ENCODE measurements around the gene ZNF718.
A peak's percentile ranks its signal among the peaks of the same experiment; 100 is the strongest.
"Not testable (repeated sequence)": the region's sequence is repeated elsewhere in the genome, so short reads cannot be mapped to it uniquely, and the experiment has no call there.

The ZNF718 gene

GRCh38 chr4:169640-170039, 45.3 kb downstream of the ZNF718 start:
- H4K8ac ChIP-seq (ENCODE audit: low read depth, low read length); H3K23ac ChIP-seq (ENCODE audit: low read length); H4K5ac ChIP-seq (ENCODE audit: low read length); H3K27ac ChIP-seq (ENCODE audit: low read depth, low read length); H2BK15ac ChIP-seq (replicated peaks; ENCODE audit: low read depth); H3K4me3 ChIP-seq (ENCODE audit: low read length); H3K79me1 ChIP-seq (ENCODE audit: low read length); H3K56ac ChIP-seq (ENCODE audit: low read length); H2BK120ac ChIP-seq (ENCODE audit: low read depth, low read length); H2BK5ac ChIP-seq (ENCODE audit: low read length); H3K79me2 ChIP-seq (ENCODE audit: control insufficient read depth, insufficient read depth, low read length); H3K18ac ChIP-seq (ENCODE audit: low read length); H3K4ac ChIP-seq (ENCODE audit: low read depth, low read length); H3K36me3 ChIP-seq (ENCODE audit: control insufficient read depth, insufficient read depth, low read length); H3K4me2 ChIP-seq (ENCODE audit: low read length); H2AK5ac ChIP-seq (ENCODE audit: low read length); DNase-seq; H3K27me3 ChIP-seq (ENCODE audit: insufficient read depth, low read length, poor library complexity); H3K9ac ChIP-seq (ENCODE audit: low read length); H3K4me1 ChIP-seq (ENCODE audit: control insufficient read depth, low read depth, low read length): not testable (repeated sequence)
- no CpG with 5 or more reads among the region's 3 CpGs for WGBS (ENCODE audit: extremely low coverage, insufficient coverage, low lambda C conversion rate)

GRCh38 chr4:171318-171717, 47.0 kb downstream of the ZNF718 start:
- not testable (repeated sequence) for H3K4me1 ChIP-seq (ENCODE audit: control insufficient read depth, low read depth, low read length); H3K4me3 ChIP-seq (ENCODE audit: low read length); H3K56ac ChIP-seq (ENCODE audit: low read length); H3K27ac ChIP-seq (ENCODE audit: low read depth, low read length); H2AK5ac ChIP-seq (ENCODE audit: low read length); H4K5ac ChIP-seq (ENCODE audit: low read length); H3K9ac ChIP-seq (ENCODE audit: low read length); H2BK15ac ChIP-seq (replicated peaks; ENCODE audit: low read depth); H3K79me2 ChIP-seq (ENCODE audit: control insufficient read depth, insufficient read depth, low read length); H2BK120ac ChIP-seq (ENCODE audit: low read depth, low read length); H3K36me3 ChIP-seq (ENCODE audit: control insufficient read depth, insufficient read depth, low read length); H3K79me1 ChIP-seq (ENCODE audit: low read length); H3K27me3 ChIP-seq (ENCODE audit: insufficient read depth, low read length, poor library complexity); H2BK5ac ChIP-seq (ENCODE audit: low read length); H3K4me2 ChIP-seq (ENCODE audit: low read length); DNase-seq; H3K18ac ChIP-seq (ENCODE audit: low read length); H4K8ac ChIP-seq (ENCODE audit: low read depth, low read length); H3K4ac ChIP-seq (ENCODE audit: low read depth, low read length); H3K23ac ChIP-seq (ENCODE audit: low read length)
- WGBS (ENCODE audit: extremely low coverage, insufficient coverage, low lambda C conversion rate), result no CpG with 5 or more reads among the region's 10 CpGs

GRCh38 chr4:173666-174314, 49.5 kb downstream of the ZNF718 start:
- Histone ChIP-seq H3K23ac (ENCODE audit: low read length) (no peak overlapping the region), H4K5ac (ENCODE audit: low read length) (no peak overlapping the region), H3K27me3 (ENCODE audit: insufficient read depth, low read length, poor library complexity) (no peaks in the 10 kb centered on the region), H2BK120ac (ENCODE audit: low read depth, low read length) (no peak overlapping the region), H2BK15ac (replicated peaks; ENCODE audit: low read depth) (no peak overlapping the region), H4K8ac (ENCODE audit: low read depth, low read length) (no peak overlapping the region), H2AK5ac (ENCODE audit: low read length) (no peak overlapping the region), H3K56ac (ENCODE audit: low read length) (no peak overlapping the region), H3K79me1 (ENCODE audit: low read length) (no peaks in the 10 kb centered on the region), H3K79me2 (ENCODE audit: control insufficient read depth, insufficient read depth, low read length) (no peaks in the 10 kb centered on the region), H2BK5ac (ENCODE audit: low read length) (no peak overlapping the region), H3K9ac (ENCODE audit: low read length) (no peak overlapping the region), H3K4me1 (ENCODE audit: control insufficient read depth, low read depth, low read length) (no peaks in the 10 kb centered on the region), H3K4me3 (ENCODE audit: low read length) (no peak overlapping the region), H3K4ac (ENCODE audit: low read depth, low read length) (no peak overlapping the region), H3K36me3 (ENCODE audit: control insufficient read depth, insufficient read depth, low read length) (no peaks in the 10 kb centered on the region), H3K18ac (ENCODE audit: low read length) (no peak overlapping the region), H3K27ac (ENCODE audit: low read depth, low read length) (no peak overlapping the region), H3K4me2 (ENCODE audit: low read length) (no peak overlapping the region)
- no CpG with 5 or more reads among the region's 7 CpGs for WGBS (ENCODE audit: extremely low coverage, insufficient coverage, low lambda C conversion rate)
- DNase-seq, result peak; percentile 31

- H3K79me1 ChIP-seq (ENCODE audit: low read length), result no peaks in the 10 kb centered on the region
- H3K4ac ChIP-seq (ENCODE audit: low read depth, low read length), result no peak overlapping the region
- H4K8ac ChIP-seq (ENCODE audit: low read depth, low read length), result no peak overlapping the region
- DNase-seq, result no peak
- no peak overlapping the region for H3K27ac ChIP-seq (ENCODE audit: low read depth, low read length)
- H3K4me3 ChIP-seq (ENCODE audit: low read length), result no peak overlapping the region
- no peak overlapping the region for H2AK5ac ChIP-seq (ENCODE audit: low read length)
- H3K18ac ChIP-seq (ENCODE audit: low read length), result no peak overlapping the region
- no peak overlapping the region for H3K4me2 ChIP-seq (ENCODE audit: low read length)
- H3K23ac ChIP-seq (ENCODE audit: low read length), result no peak overlapping the region
- no peaks in the 10 kb centered on the region for H3K27me3 ChIP-seq (ENCODE audit: insufficient read depth, low read length, poor library complexity)
- no peak overlapping the region for H3K56ac ChIP-seq (ENCODE audit: low read length)
- H4K5ac ChIP-seq (ENCODE audit: low read length), result no peak overlapping the region
- no peak overlapping the region for H2BK5ac ChIP-seq (ENCODE audit: low read length)
- H2BK120ac ChIP-seq (ENCODE audit: low read depth, low read length), result no peak overlapping the region
- no peaks in the 10 kb centered on the region for H3K4me1 ChIP-seq (ENCODE audit: control insufficient read depth, low read depth, low read length)
- H3K36me3 ChIP-seq (ENCODE audit: control insufficient read depth, insufficient read depth, low read length), result no peaks in the 10 kb centered on the region
- H3K9ac ChIP-seq (ENCODE audit: low read length), result no peak overlapping the region
- H2BK15ac ChIP-seq (replicated peaks; ENCODE audit: low read depth), result no peak overlapping the region
- no peaks in the 10 kb centered on the region for H3K79me2 ChIP-seq (ENCODE audit: control insufficient read depth, insufficient read depth, low read length)
Measured at GRCh38 chr4:175986-176385, 51.7 kb downstream of the ZNF718 start.

GRCh38 chr4:176995-177394, 52.7 kb downstream of the ZNF718 start:
- Histone ChIP-seq H3K27me3 (ENCODE audit: insufficient read depth, low read length, poor library complexity) (no peaks in the 10 kb centered on the region), H3K36me3 (ENCODE audit: control insufficient read depth, insufficient read depth, low read length) (no peaks in the 10 kb centered on the region), H3K18ac (ENCODE audit: low read length) (no peak overlapping the region), H3K79me1 (ENCODE audit: low read length) (no peaks in the 10 kb centered on the region), H2BK120ac (ENCODE audit: low read depth, low read length) (no peak overlapping the region), H3K23ac (ENCODE audit: low read length) (no peak overlapping the region), H2AK5ac (ENCODE audit: low read length) (no peak overlapping the region), H4K8ac (ENCODE audit: low read depth, low read length) (no peak overlapping the region), H3K56ac (ENCODE audit: low read length) (no peak overlapping the region), H3K9ac (ENCODE audit: low read length) (no peak overlapping the region), H2BK5ac (ENCODE audit: low read length) (no peak overlapping the region), H3K79me2 (ENCODE audit: control insufficient read depth, insufficient read depth, low read length) (no peaks in the 10 kb centered on the region), H3K4ac (ENCODE audit: low read depth, low read length) (no peak overlapping the region), H4K5ac (ENCODE audit: low read length) (no peak overlapping the region), H3K4me1 (ENCODE audit: control insufficient read depth, low read depth, low read length) (no peaks in the 10 kb centered on the region), H3K4me2 (ENCODE audit: low read length) (no peak overlapping the region), H2BK15ac (replicated peaks; ENCODE audit: low read depth) (no peak overlapping the region), H3K27ac (ENCODE audit: low read depth, low read length) (no peak overlapping the region), H3K4me3 (ENCODE audit: low read length) (no peak overlapping the region)
- no CpG with 5 or more reads among the region's 1 CpG for WGBS (ENCODE audit: extremely low coverage, insufficient coverage, low lambda C conversion rate)
- DNase-seq, result no peak

GRCh38 chr4:182225-182624, 57.9 kb downstream of the ZNF718 start:
- H3K27ac ChIP-seq (ENCODE audit: low read depth, low read length); H4K8ac ChIP-seq (ENCODE audit: low read depth, low read length); H3K4me2 ChIP-seq (ENCODE audit: low read length); H3K9ac ChIP-seq (ENCODE audit: low read length); H3K56ac ChIP-seq (ENCODE audit: low read length); H2BK120ac ChIP-seq (ENCODE audit: low read depth, low read length); H3K4ac ChIP-seq (ENCODE audit: low read depth, low read length); H3K23ac ChIP-seq (ENCODE audit: low read length); H3K79me1 ChIP-seq (ENCODE audit: low read length); H2BK5ac ChIP-seq (ENCODE audit: low read length); H3K79me2 ChIP-seq (ENCODE audit: control insufficient read depth, insufficient read depth, low read length); H3K4me3 ChIP-seq (ENCODE audit: low read length); H2AK5ac ChIP-seq (ENCODE audit: low read length); DNase-seq; H3K4me1 ChIP-seq (ENCODE audit: control insufficient read depth, low read depth, low read length); H3K36me3 ChIP-seq (ENCODE audit: control insufficient read depth, insufficient read depth, low read length); H4K5ac ChIP-seq (ENCODE audit: low read length); H3K27me3 ChIP-seq (ENCODE audit: insufficient read depth, low read length, poor library complexity); H2BK15ac ChIP-seq (replicated peaks; ENCODE audit: low read depth); H3K18ac ChIP-seq (ENCODE audit: low read length): not testable (repeated sequence)
- WGBS (ENCODE audit: extremely low coverage, insufficient coverage, low lambda C conversion rate), result no CpG with 5 or more reads among the region's 3 CpGs

Measured in mesendoderm (in vitro differentiated cells).